GM21619 (cell line): ENCODE measurements around the gene GPR141.
A peak's percentile ranks its signal among the peaks of the same experiment; 100 is the strongest.
"Not testable (repeated sequence)": the region's sequence is repeated elsewhere in the genome, so short reads cannot be mapped to it uniquely, and the experiment has no call there.

ENCODE experiments used
- ATAC-seq: cut with Tn5 transposase; IDR thresholded peaks from one replicate; pipeline ENCODE4 v1.9.1; 2021; ENCODE audit not compliant: unreplicated experiment

GPR141 gene

DNA sequence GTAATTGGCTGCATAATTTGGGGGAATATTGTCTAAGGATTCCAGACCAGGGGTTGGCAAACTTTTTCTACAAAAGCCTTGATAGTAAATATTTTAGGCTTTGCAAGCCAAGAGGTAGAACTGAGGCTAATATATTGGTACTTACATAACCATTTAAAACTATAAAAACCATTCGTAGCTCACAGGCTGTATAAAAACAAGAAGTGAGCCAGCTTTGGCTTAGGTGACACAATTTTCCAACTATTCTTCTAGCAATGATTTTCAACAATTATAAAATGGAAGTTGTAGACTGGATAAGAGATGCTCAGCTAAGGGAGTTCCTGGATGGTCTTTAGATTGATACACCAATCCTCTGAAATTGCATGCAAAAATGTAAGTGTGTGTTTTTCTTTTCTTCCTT lies 1.4 kb downstream of the GPR141 start:
- ATAC-seq, result no peak

- ATAC-seq, result no peak
These were observed 3.2 kb downstream of the GPR141 start for GRCh38 chr7:37686556-37687345.

GRCh38 chr7:37690206-37690605 lies 6.6 kb downstream of the GPR141 start:
- no peak for ATAC-seq

DNA sequence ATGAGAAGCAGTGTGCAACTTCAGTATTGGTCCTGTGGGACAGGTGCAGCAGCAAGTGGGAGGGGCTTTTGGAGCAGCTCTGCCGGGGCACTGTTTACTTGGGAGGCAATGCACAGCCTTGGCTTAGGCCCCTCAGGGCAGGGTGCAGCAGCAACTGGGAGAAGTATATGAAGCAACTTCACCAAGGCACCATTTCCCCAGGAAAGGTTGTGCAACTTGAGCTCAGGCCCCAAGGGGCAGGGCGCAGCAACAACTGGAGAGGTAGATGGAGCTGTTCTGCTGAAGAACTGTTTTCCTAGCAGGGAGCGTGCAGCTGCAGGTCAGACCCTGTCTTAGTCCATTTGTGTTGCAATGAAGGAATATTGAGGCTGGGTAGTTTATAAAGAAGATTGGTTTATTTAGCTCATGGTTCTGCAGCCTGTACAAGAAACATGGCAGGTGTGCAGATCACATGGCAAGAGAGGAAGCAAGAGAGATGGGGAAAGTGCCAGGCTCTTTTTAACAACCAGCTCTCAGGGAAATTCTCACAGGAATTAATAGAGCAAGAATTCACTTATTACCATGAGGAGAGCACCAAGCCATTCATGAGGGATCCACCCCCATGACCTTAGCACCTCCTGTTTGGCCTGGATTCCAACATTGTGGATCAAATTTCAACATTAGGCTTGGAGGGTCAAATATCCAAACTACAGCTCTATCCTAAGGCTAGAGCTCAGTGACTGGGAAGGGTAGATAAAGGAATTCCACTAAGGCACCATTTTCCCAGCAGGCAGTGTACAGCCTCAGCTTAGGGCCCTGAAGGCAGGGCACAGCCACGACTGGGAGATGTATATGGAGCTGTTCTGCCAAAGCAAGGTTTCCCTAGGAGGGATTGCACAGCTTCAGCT lies 10.9 kb downstream of the GPR141 start:
- no peak for ATAC-seq

DNA sequence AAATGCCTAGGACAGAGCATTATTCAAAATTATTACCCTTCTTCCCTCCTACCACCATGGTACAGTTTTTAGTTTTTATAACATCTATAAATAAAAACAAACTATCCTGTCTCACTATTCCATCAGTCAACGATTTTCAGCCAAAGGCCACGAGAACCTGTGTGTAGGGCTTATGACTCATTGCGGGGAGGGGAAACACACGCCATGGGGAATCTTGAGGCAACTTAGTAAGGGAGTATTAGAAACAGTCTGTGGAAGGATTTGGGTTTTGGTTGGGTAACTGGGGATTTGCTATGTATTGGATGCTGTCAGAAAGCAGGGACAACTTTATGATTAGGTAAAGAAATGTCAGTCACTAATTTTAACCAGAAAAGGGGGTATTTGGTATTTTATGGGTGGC lies 14.7 kb downstream of the GPR141 start:
- no peak for ATAC-seq

DNA sequence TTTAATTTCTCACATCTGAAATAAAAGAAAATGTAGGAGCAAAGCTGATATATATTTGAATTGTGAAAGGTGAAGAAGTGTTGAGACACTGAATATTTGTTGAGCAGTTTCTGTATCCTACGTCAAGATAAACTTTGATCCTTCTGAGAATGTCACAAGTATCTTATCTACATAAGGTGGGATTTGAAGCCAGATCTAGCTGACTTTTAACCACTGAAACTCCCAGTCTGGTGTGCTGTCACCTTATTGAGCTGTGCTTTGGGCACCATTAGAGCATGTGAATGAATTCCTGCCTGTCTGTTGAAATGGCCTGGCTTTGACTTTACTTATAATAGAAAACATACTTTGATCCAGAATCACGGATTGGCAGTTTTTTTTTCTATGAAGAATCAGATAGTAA lies 15.2 kb downstream of the GPR141 start:
- no peak for ATAC-seq

GRCh38 chr7:37701769-37702168 lies 18.2 kb downstream of the GPR141 start:
- no peak for ATAC-seq

- ATAC-seq, result no peak
These were observed 19.8 kb downstream of the GPR141 start for GRCh38 chr7:37703361-37703760.

GRCh38 chr7:37704328-37704833 lies 20.8 kb downstream of the GPR141 start:
- not testable (repeated sequence) for ATAC-seq

- ATAC-seq, result no peak
These were observed 22.4 kb downstream of the GPR141 start for GRCh38 chr7:37705976-37706375.

DNA sequence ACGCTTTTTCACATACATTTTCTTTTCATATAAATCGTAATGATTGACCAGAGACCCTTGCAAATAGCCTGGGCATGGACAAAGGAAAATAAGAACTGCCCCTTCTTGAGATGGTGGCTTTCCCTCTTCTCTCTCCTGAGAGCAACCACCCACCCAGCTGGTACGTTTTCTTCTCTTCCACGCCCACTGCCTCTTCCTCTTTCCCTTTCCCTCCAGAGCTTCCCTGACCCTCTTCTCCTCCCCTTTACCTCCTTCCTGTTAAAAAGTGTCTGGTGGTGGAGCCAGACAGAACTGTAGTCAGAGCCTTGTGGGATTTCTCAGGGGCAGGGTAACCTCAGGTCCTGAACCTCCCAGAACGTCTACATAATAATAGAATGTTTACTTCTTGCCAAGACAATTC lies 23.2 kb downstream of the GPR141 start:
- no peak for ATAC-seq

DNA sequence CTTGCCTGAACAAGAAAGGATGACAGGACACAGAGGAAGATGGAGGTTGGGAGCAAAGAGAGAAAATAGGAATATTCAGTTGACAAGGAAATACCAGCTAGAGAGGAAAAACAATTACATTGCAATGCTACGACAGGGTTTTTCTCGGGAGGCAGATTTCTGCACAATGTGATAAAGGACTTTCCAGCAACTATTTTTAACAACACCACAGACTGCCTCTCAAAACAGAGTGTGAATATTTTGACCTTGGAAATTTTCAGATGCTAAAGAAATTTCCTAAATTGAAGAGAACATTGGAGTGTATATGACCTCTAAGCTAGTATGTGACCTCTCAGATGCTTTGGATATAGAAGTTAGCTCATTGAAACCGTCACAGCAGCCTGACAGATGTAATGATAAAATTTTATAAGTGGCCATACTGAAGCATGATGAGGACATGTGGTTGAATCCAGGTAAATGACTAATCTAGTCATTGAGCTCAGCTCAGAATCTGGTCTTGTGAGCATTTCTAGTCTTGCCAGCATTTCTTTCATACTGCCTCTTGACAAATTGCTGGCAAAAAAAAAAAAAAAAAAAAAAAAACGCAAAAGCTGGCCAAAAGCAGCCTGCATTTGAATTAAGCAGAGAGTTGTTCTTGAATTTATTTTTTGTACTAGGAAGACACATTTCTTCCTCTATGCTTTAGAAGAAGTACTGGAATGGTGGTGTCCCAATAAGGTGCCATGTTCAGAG lies 24.4 kb downstream of the GPR141 start:
- no peak for ATAC-seq

DNA sequence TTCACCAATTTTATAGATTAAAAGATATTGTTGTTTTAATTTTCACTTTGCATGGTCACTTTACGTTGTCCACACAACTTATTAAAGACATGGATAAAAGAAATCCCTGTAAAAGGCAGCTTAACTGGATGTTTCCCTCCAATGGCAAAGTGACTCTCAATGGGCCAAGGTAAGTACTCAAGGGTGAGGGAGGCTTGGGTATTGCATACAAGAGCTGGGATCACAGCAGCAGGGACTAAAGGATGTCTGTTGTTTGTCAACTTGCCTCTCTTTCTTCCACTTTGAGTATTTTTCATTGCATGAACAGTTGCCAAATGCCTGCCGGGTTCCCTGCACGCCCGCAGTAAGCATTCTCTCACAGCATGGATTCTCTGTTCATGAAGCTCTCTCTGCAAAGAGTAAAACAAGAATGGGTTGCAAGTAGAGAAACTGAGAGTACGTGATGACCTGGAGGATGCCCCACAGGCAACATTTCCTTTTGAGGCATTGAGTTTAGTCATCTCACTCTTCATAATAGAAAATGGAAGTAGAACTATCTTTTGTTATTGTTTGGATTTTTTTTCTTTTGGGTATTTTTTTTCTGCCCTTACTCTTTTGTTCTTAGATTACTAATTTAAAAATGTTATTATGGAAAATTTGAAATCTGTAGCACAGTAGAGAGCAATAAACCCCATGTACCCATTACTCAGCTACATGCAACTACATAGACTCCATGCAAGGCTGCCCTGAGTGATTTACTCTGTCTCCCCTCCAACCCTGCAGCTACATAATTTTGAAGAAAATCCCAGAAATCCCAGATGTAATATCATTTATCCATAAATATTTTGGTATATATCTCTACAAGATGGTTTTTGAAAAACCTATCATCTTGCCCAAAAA lies 26.3 kb downstream of the GPR141 start:
- peak; percentile 99 for ATAC-seq

GRCh38 chr7:37713613-37714012 lies 30.0 kb downstream of the GPR141 start:
- ATAC-seq, result no peak

DNA sequence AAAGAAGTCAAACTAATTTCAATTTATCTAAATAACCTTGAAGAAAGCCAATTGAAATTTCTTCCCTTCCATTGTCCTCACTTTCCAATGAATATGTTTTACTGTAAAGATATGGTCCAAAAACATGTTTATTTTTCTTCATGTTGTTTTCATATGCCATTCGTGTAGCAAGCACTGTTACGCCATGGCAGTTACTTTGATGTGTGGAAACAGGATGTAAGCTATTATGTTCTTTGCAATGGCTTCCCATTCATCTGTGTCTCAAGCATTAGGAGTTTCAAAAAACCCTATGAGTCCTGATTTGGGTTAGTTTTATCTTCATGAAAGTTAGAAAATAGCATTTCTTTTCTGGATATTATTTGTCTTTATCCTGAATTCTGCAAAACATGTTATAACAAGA lies 31.0 kb downstream of the GPR141 start:
- no peak for ATAC-seq

GRCh38 chr7:37718585-37718984 lies 35.0 kb downstream of the GPR141 start:
- peak; percentile 46 for ATAC-seq

- peak; percentile 91 for ATAC-seq
These were observed 35.5 kb downstream of the GPR141 start for GRCh38 chr7:37719077-37719476.

DNA sequence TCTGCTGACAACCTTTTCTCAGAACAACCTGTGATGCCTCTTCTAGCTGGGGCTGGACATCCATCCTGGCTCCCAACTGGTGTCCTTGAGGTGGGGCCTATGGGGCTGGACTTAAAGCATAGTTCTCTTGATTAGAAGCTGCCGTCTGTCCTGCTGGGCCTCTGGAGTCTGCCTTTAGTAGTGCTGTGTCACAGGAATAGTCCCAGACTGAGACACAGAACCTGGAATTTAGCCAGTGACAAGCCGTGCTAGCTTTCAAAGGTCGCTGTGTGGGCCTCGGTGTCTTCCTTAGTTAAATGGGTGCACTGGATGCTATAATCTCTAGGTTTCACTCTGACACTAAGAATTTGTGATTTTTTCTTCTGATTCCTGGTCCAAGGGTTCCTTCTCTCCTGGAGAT lies 41.2 kb downstream of the GPR141 start:
- ATAC-seq, result no peak

- no peak for ATAC-seq
These were observed 42.5 kb downstream of the GPR141 start for GRCh38 chr7:37726016-37726415.

DNA sequence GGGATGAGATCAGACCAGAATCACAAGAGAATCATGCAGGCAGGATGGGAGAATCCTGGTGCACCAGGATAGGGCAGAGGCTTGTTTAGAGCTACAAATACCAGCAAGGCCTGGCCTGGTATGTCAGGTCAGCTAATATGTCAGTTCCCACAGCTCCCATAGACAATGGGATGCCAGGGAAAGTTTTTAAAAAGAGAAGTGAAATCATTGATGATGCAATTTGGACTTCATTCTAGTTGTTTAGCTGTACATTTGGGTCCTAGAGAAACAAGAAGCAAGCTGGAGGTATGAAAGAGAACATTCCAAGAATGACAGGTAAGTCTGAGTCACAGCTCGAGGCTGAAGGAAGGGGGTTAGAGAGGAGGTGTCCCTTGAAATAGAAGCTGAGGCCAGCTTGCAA lies 45.2 kb downstream of the GPR141 start:
- ATAC-seq, result no peak
